GM18858 (cell line): Measurements from ENCODE around the gene LPCAT3.
"Not testable (repeated sequence)": the region's sequence is repeated elsewhere in the genome, so short reads cannot be mapped to it uniquely, and the experiment has no call there.

ENCODE experiments used
- ATAC-seq: cut with Tn5 transposase; IDR thresholded peaks from one replicate; pipeline ENCODE4 v1.9.1; 2021; ENCODE audit not compliant: unreplicated experiment

The LPCAT3 gene

GRCh38 chr12:7038591-7038990 lies 20.3 kb upstream of the LPCAT3 start:
- no peak for ATAC-seq

GRCh38 chr12:7037411-7037810 lies 19.1 kb upstream of the LPCAT3 start:
- ATAC-seq = not testable (repeated sequence)

GRCh38 chr12:7035463-7035862 lies 17.2 kb upstream of the LPCAT3 start:
- ATAC-seq = no peak

- no peak for ATAC-seq
Measured at GRCh38 chr12:7034464-7034863, 16.2 kb upstream of the LPCAT3 start.

GRCh38 chr12:7032990-7033389 lies 14.7 kb upstream of the LPCAT3 start:
- no peak for ATAC-seq

- no peak for ATAC-seq
Measured at GRCh38 chr12:7031306-7031705, 13.0 kb upstream of the LPCAT3 start.

GRCh38 chr12:7026854-7027253 lies 8.6 kb upstream of the LPCAT3 start:
- no peak for ATAC-seq

GRCh38 chr12:7023114-7023513 lies 4.8 kb upstream of the LPCAT3 start:
- no peak for ATAC-seq

- ATAC-seq = no peak
Measured at GRCh38 chr12:7021956-7022355, 3.7 kb upstream of the LPCAT3 start.

- ATAC-seq = no peak
Measured at GRCh38 chr12:7019043-7019569, 830 bp upstream of the LPCAT3 start.

- no peak for ATAC-seq
Measured at GRCh38 chr12:7017870-7018349, 366 bp downstream of the LPCAT3 start.

- no peak for ATAC-seq
Measured at GRCh38 chr12:7016958-7017571, 1.2 kb downstream of the LPCAT3 start.

GRCh38 chr12:7015555-7016370 lies 2.5 kb downstream of the LPCAT3 start:
- ATAC-seq = no peak

- ATAC-seq = no peak
Measured at GRCh38 chr12:7013101-7013500, 5.2 kb downstream of the LPCAT3 start.

GRCh38 chr12:7012024-7012607 lies 6.2 kb downstream of the LPCAT3 start:
- no peak for ATAC-seq

- ATAC-seq = not testable (repeated sequence)
Measured at GRCh38 chr12:7011398-7011797, 6.9 kb downstream of the LPCAT3 start.

GRCh38 chr12:7009512-7009911 lies 8.8 kb downstream of the LPCAT3 start:
- ATAC-seq = no peak

- no peak for ATAC-seq
Measured at GRCh38 chr12:7008864-7009263, 9.4 kb downstream of the LPCAT3 start.

GRCh38 chr12:7006639-7007038 lies 11.6 kb downstream of the LPCAT3 start:
- ATAC-seq = no peak

GRCh38 chr12:7005311-7005710 lies 13.0 kb downstream of the LPCAT3 start:
- ATAC-seq = no peak

GRCh38 chr12:7004840-7005239 lies 13.4 kb downstream of the LPCAT3 start:
- no peak for ATAC-seq

- no peak for ATAC-seq
Measured at GRCh38 chr12:7004287-7004803, 13.9 kb downstream of the LPCAT3 start.
